Ovary (tissue), 9 donors: ENCODE measurements around the gene APBB1. TPM values are rescaled to one million over a fixed set of nuclear protein-coding genes. Genes with fewer than 3 reads are reported as not detected.

ENCODE experiments used
- DNase-seq, 5 donors: peaks; one replicate each; pipeline ENCODE4 v3.0.0-alpha.2; 2019 to 2020
- H3K27ac ChIP-seq, 2 donors: fragments of 200-600 bp; one replicate each; pipeline versions ENCODE4 v1.5.1 to v1.8.0; 2019 to 2022
- H3K27me3 ChIP-seq: fragments of 200-600 bp; one replicate; pipeline ENCODE4 v1.8.0; 2022
- H3K36me3 ChIP-seq: fragments of 200-600 bp; sonication (generic); one replicate; pipeline ENCODE4 v1.5.1; 2019
- H3K4me1 ChIP-seq: one replicate; pipeline ENCODE4 v1.8.1; 2013; ENCODE audit warnings: mild to moderate bottlenecking, moderate library complexity; ENCODE audit not compliant: insufficient read depth
- H3K4me3 ChIP-seq: fragments of 200-600 bp; sonication (generic); one replicate; pipeline ENCODE4 v1.5.1; 2017
- H3K9me3 ChIP-seq, 2 donors: fragments of 200-600 bp in 1 of 2; sonication (generic) in 1 of 2; one replicate each; pipeline versions ENCODE4 v1.5.1 to v1.8.1; 2013 to 2019; ENCODE audit warnings: mild to moderate bottlenecking in 1 of 2, moderate library complexity in 1 of 2
- EP300 ChIP-seq: sonication (generic); formaldehyde crosslinking; IDR thresholded peaks from one replicate; pipeline ENCODE4 v1.6.1; 2017; ENCODE audit warnings: antibody characterized with exemption
- POLR2A ChIP-seq: fragments of 450-650 bp; IDR thresholded peaks from one replicate; pipeline ENCODE4 v1.6.1; 2017; ENCODE audit warnings: antibody characterized with exemption, mild to moderate bottlenecking, moderate library complexity
- WGBS, 3 donors: extraction: QIAGEN DNeasy Blood & Tissue Kit in 1 of 3; methylation state at CpG; one replicate each; pipeline versions ENCODE4 v1.1.5 to v1.1.7; 2013 to 2017; 5-methylcytosine and 5-hydroxymethylcytosine counted together
- intact Hi-C, 4 donors: fragments of 100-400 bp; cut with DNase I; formaldehyde crosslinking; loops; one replicate each; pipeline versions ENCODE4 v1.11.0 to v1.15.1; 2022 to 2023
- polyA plus RNA-seq, 2 donors: library from polyadenylated mRNA; stranded (reverse); fragments of 200-250 nt in 1 of 2; fragments of 350-450 nt in 1 of 2; fragmentation: Illumina TruSeq in 1 of 2; extraction: RNeasy Lipid Tissue Mini Kit (QIAGEN cat#74804) in 1 of 2; gene quantifications; one replicate each; pipeline ENCODE4 v1.2.3, GENCODE V29; 2013 to 2014
- total RNA-seq, 7 donors: library from RNA; depleted of rRNA in 2 of 7; stranded (reverse); fragments of >200 nt in 2 of 7; fragmentation: NEBNext Ultra II Directional in 3 of 7; extraction: Animal tissue kit (Norgen Biotek cat#: 25700) in 3 of 7; gene quantifications; one replicate each; pipeline versions ENCODE4 v1.1.0 to v1.2.4, GENCODE V29; 2016 to 2023
- TF ChIP-seq, protein P1 (sequence below), 3 donors: fragments of 450-650 bp in 2 of 3; fragments of 200-600 bp in 1 of 3; IDR thresholded peaks; one replicate each; pipeline versions ENCODE4 v1.5.1 to v1.8.0; 2016 to 2022; ENCODE audit warnings: antibody characterized with exemption in 3 of 3, mild to moderate bottlenecking in 1 of 3
- donor health status: DM: no; HTN: no; CAD: no; lungs with moderate emphysema.
- donor health status: DM: no; HTN: no; CAD: no.
- donor health status: Bipolar disorder and iron deficiency.
- donor health status: DM: yes; HTN: yes; CAD: no.
- donor health status: DM: no; HTN: no; CAD: no.
- donor health status: DM: yes; HTN: yes; CAD: no.

APBB1 gene
- total and polyA plus RNA-seq, 9 donors = 34.1 to 90.9 (median 59.9) TPM

DNA sequence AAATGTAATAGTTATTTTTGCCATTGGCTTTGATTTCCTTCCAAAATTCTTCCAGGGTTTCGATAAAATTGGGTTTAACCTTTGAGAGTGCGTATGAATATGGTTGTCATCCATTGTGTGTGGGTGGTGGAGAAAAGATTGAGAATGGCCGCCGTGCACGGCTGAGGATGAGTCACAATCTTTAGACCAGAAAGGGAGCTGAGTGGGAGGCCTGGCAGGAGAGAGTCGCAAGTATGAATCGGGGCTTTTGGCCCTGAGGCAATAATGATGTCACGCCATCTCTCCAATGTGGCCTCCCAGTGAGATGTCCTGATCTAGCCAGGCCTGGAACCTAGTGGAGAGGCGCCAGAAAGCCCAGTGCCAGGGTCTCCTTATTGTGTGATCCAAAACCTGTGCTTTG lies 61.7 kb downstream of the APBB1 start:
- intact Hi-C loops = loop anchor here in 2 of 4 donors (10.0 kb wide), 2 partner anchors 62 to 102 kb away; partner anchors contain the start of gene CCKBR (in 1 of the 2)
- Histone ChIP-seq H3K27ac (no peak overlapping the region), H3K9me3 (no peaks in the 10 kb centered on the region), H3K36me3 (no peaks in the 10 kb centered on the region), H3K4me3 (no peak overlapping the region), H3K27me3 (no peaks in the 10 kb centered on the region), H3K4me1 (no peaks in the 10 kb centered on the region)
- peak; percentile 45 to 75 (median 53) for DNase-seq
- TF ChIP-seq, protein P1, sequence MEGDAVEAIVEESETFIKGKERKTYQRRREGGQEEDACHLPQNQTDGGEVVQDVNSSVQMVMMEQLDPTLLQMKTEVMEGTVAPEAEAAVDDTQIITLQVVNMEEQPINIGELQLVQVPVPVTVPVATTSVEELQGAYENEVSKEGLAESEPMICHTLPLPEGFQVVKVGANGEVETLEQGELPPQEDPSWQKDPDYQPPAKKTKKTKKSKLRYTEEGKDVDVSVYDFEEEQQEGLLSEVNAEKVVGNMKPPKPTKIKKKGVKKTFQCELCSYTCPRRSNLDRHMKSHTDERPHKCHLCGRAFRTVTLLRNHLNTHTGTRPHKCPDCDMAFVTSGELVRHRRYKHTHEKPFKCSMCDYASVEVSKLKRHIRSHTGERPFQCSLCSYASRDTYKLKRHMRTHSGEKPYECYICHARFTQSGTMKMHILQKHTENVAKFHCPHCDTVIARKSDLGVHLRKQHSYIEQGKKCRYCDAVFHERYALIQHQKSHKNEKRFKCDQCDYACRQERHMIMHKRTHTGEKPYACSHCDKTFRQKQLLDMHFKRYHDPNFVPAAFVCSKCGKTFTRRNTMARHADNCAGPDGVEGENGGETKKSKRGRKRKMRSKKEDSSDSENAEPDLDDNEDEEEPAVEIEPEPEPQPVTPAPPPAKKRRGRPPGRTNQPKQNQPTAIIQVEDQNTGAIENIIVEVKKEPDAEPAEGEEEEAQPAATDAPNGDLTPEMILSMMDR (IDR thresholded peaks at IDR 0.05) = no peak
- no peak for TF ChIP-seq EP300
- no peak for TF ChIP-seq POLR2A
- 22 to 25% (median 24%) methylated on average over 9 of the region's 9 CpGs for WGBS, 3 donors

DNA sequence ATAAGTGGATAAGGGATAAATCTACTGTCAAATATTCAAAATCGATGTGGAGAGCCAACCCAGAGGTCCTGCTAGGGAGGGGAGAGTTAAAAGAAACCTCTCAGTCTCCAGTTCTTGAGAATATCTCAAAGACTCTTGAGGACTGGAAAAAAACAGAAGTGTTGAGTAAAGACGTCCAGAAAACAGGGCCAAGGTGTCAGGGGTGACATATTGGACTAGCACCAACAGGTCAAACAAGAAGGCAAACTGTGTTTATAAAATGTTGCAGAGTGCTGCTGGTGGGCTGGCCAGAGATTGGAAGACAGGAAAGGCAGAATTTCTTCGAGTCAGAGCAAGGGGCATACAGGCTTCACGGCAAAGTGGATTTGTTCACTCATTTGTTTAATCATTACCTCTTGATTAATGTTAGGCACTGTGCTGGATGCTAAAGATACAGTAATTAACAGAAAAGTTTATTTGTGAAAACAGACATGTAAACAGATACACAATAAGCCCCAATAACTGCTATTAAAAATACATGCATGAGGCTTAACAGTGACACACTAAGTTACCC lies 62.3 kb downstream of the APBB1 start:
- no peaks in the 10 kb centered on the region for H3K4me1 ChIP-seq
- H3K27me3 ChIP-seq = no peaks in the 10 kb centered on the region
- no peaks in the 10 kb centered on the region for H3K36me3 ChIP-seq
- no peak for DNase-seq
- WGBS, 3 donors = 25 to 37% (median 28%) methylated on average over 4 of the region's 4 CpGs
- no peak overlapping the region for H3K4me3 ChIP-seq
- intact Hi-C loops = loop anchor here in 2 of 4 donors (10.0 kb wide), 2 partner anchors 62 to 102 kb away; partner anchors contain the start of gene CCKBR (in 1 of the 2)
- no peak for TF ChIP-seq POLR2A
- TF ChIP-seq EP300 = no peak
- TF ChIP-seq, protein P1 (IDR thresholded peaks at IDR 0.05) = no peak
- no peak overlapping the region for H3K27ac ChIP-seq
- H3K9me3 ChIP-seq = no peaks in the 10 kb centered on the region

DNA sequence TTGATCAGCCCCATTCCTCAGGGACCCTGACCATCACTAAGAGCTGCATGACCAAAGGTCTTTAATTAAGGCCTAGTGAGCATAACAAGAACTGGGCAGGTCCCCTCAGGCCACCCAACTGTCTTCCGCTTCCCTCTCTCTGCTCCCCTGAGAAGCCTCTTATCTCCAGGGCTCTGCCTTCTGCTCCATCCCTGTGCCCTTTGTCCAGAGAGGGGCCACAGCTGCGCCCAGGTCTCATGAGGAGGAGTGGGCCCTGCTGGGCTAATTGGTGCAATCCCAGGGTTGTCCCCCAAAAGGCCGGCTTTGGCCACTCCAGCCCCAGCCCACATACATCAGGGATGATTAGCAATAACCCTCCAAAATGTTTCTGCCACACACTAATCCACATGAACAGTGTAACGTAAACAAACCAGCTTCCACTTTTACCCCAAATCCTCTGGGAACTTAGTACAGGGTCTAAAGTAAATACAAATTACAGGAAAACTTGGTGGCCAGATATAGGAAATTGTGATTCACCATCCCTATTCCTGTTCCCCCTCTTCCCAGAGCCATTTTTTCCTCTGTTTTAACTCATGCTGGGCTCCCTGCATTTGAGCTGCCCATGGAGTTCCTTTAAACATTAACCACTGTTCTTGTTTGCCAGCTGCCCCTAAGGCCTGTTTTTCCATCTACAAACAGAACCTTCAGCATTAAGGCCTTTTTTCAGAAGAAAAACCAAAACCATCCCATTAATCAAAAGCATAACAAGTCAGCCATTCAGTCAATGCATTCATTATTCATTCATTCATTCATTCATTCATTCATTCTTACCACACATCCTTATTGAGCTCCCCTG lies 64.0 kb downstream of the APBB1 start:
- intact Hi-C loops = loop anchor here in 2 of 4 donors (10.0 kb wide), 2 partner anchors 60 to 100 kb away; partner anchors contain the start of gene CCKBR (in 1 of the 2)
- H3K4me3 ChIP-seq = no peak overlapping the region
- H3K27ac ChIP-seq = no peak overlapping the region
- no peak for DNase-seq
- no peaks in the 10 kb centered on the region for H3K9me3 ChIP-seq
- 89 to 94% (median 92%) methylated on average over 4 of the region's 4 CpGs for WGBS, 3 donors
- H3K27me3 ChIP-seq = no peaks in the 10 kb centered on the region
- H3K4me1 ChIP-seq = no peaks in the 10 kb centered on the region
- TF ChIP-seq EP300 = no peak
- H3K36me3 ChIP-seq = no peaks in the 10 kb centered on the region

DNA sequence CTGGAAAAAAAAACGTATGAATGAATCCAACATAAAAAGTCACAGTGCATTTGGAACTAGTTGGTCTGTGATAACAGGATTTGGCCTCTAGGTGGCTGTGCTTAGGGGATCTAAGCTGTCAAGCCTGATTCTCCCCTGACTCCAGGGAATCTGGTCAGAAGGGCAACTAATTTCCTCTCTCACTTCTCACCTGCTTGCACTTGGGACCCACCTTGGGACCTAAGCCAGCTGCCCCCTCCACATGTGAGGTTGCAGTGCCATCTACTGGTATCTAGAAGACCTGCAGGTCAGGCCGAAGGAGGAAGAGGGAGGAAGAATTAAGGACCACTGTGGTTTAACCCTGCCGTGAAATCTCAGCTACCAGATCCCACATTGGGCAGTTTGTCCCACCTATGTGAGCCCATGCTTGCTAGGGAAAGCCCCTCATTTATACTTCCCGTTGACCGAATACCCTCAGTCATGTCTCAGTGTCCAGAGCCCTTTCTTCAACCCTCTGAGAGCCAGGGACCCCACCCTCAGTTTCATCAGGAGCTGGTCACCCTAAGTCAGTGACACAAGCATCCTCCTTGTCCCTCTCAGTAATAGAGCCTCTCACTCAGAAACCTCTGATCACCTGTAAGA lies 65.4 kb downstream of the APBB1 start:
- TF ChIP-seq EP300 = no peak
- TF ChIP-seq, protein P1 (IDR thresholded peaks at IDR 0.05) = peak; percentile 75 to 91 (median 84)
- intact Hi-C loops = loop anchor here in 2 of 4 donors (10.0 kb wide), 2 partner anchors 59 to 99 kb away; partner anchors contain the start of gene CCKBR (in 1 of the 2)
- Histone ChIP-seq H3K36me3 (no peaks in the 10 kb centered on the region), H3K27me3 (no peaks in the 10 kb centered on the region), H3K4me3 (no peak overlapping the region), H3K27ac (no peak overlapping the region), H3K9me3 (no peaks in the 10 kb centered on the region), H3K4me1 (no peaks in the 10 kb centered on the region)
- WGBS, 3 donors = 9 to 10% (median 10%) methylated on average over 5 of the region's 5 CpGs
- DNase-seq = peak; percentile 42 to 66 (median 60)
